Stimulated activated memory B cell treated with anti-CD40 and anti-IgM and Interleukin-4, amounts not matched to agents 10 μg/mL and 1 μg/mL and 100 μg/mL, for 72 hours (primary cell): ENCODE results near the gene CLEC17A.
"Not testable (repeated sequence)": the region's sequence is repeated elsewhere in the genome, so short reads cannot be mapped to it uniquely, and the experiment has no call there.

Experiments used
- ATAC-seq: fragments of 150-1000 bp; cut with Tn5 transposase; 2 replicates; pipeline ENCODE4 v1.10.0; 2021
- H3K27ac Mint-ChIP-seq: one replicate; pipeline ENCODE4 v1.8.0; 2022; ENCODE audit warnings: mild to moderate bottlenecking, mixed read lengths
- H3K27me3 Mint-ChIP-seq: one replicate; pipeline ENCODE4 v1.8.0; 2022; ENCODE audit warnings: mixed read lengths
- H3K36me3 Mint-ChIP-seq: one replicate; pipeline ENCODE4 v1.8.0; 2022; ENCODE audit warnings: mixed read lengths
- H3K4me1 Mint-ChIP-seq: one replicate; pipeline ENCODE4 v1.8.0; 2022; ENCODE audit warnings: mixed read lengths
- H3K4me3 Mint-ChIP-seq: one replicate; pipeline ENCODE4 v1.8.0; 2022; ENCODE audit warnings: mild to moderate bottlenecking, moderate library complexity, mixed read lengths
- H3K9me3 Mint-ChIP-seq: one replicate; pipeline ENCODE4 v1.8.0; 2022; ENCODE audit warnings: mixed read lengths

CLEC17A gene

DNA sequence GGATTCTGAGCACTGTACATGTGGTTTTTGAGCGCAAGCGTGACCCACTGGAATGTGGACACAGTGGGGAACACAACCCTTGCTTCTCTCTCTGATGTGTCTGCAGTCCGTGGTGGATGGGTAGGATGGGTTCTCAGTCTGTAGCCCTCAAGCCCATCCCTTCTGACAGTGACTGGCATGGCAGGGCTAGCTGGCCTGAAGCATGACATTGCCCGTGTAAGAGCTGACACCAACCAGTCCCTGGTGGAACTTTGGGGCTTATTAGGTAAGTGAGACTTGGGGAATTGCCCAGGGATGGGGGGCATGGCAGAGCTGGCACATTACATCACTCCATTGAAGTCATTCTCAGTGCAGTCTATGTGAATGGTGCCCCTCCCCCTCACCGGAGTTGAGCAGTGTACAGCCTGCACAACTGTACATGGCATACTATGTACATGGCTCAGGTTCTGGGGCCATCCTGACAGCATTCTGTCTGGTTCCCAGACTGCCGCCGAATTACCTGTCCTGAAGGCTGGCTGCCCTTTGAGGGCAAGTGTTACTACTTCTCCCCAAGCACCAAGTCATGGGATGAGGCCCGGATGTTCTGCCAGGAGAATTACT lies 16.8 kb downstream of the CLEC17A start:
- H3K27ac Mint-ChIP-seq, result no peak overlapping the region
- peaks cover 83% of the 10 kb centered on the region for H3K36me3 Mint-ChIP-seq
- H3K4me1 Mint-ChIP-seq, result peaks cover 42% of the 10 kb centered on the region
- ATAC-seq, result no peak
- no peaks in the 10 kb centered on the region for H3K27me3 Mint-ChIP-seq
- H3K4me3 Mint-ChIP-seq, result no peak overlapping the region
- H3K9me3 Mint-ChIP-seq, result peaks cover 7% of the 10 kb centered on the region

DNA sequence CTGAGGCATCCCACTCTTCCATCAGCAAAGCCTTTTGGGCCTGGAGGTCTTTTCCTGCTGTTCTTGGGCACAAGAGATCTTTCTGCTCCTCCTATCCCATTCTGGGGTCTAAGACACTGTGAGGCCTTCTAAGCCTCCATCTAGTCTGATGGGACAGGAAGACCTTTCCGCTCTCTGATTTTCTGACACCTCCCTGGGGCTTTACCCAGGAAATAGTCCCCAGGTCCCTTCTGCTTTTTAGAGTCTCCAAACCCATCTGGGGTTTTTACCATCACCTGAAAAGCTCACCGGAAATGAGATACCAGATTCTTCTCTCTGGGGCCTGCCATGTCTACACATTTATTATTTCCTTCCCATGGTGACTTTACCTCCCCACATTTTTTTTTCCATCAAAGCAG lies 21.1 kb downstream of the CLEC17A start:
- peak; percentile 95 for ATAC-seq
- H3K27ac Mint-ChIP-seq, result peak overlapping the region; percentile 86
- no peaks in the 10 kb centered on the region for H3K27me3 Mint-ChIP-seq
- H3K9me3 Mint-ChIP-seq, result no peaks in the 10 kb centered on the region
- peak overlapping the region; percentile 61 for H3K4me3 Mint-ChIP-seq
- peaks cover 79% of the 10 kb centered on the region for H3K36me3 Mint-ChIP-seq
- peaks cover 53% of the 10 kb centered on the region for H3K4me1 Mint-ChIP-seq

DNA sequence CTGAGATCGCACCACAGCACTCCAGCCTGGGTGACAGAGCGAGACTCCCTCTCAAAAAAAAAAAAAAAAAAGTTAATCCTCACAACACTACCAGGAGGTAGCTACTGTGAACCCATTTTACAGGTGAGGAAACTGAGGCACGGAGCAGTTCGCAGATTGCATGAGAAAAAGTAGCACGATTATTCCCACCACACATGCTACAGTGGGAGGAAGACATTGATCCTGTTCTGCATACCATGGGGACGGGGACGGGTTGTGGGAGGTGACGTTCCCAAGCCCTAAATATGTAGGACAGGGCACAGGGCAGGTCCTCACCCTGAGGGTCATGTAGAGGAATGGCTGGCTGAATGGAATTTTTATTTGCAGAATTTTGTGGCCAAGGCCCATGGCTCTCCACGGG lies 23.7 kb downstream of the CLEC17A start:
- no peaks in the 10 kb centered on the region for H3K9me3 Mint-ChIP-seq
- no peak for ATAC-seq
- peaks cover 82% of the 10 kb centered on the region for H3K36me3 Mint-ChIP-seq
- no peaks in the 10 kb centered on the region for H3K27me3 Mint-ChIP-seq
- no peak overlapping the region for H3K4me3 Mint-ChIP-seq
- H3K4me1 Mint-ChIP-seq, result peaks cover 61% of the 10 kb centered on the region
- peak overlapping the region; percentile 86 for H3K27ac Mint-ChIP-seq

DNA sequence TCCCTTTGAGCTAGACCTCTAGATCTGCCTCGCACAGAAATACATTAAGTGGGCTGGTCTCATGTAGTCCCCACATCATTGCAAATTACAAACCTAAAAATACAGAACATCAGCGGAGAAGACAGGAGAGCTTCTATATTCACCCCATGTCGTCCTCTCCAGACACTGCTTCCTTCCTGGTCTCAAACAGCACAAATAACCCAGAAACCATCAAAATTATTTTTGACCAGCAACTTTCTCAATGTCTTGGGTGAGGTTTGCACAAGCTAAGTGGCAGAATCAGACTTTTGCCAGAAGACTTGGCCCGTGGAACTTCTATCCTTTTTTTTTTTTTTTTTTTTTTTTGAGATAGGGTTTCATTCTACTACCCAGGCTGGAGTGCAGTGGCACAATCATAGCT lies 28.2 kb downstream of the CLEC17A start:
- Mint-ChIP-seq H3K27ac (peak overlapping the region; percentile 23), H3K4me3 (no peak overlapping the region), H3K36me3 (peaks cover 57% of the 10 kb centered on the region)

DNA sequence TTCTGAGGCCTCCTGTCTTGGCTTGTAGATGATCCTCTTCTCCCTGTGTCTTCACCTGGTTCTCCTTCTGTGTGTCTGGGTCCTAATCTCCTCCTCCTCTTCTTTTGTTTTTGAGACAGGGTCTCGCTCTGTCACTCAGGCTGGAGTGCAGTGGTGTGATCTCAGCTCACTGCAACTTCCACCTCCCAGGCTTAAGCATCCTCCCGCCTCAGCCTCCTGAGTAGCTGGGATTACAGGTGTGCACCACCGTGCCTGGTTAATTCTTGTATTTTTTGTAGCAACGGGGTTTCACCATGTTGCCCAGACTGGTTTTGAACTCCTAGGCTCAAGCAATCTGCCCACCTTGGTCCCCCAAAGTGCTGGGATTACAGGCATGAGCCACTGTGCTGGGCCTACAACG lies 29.4 kb downstream of the CLEC17A start:
- H3K27ac Mint-ChIP-seq, result peak overlapping the region; percentile 82
- H3K4me1 Mint-ChIP-seq, result peaks cover 55% of the 10 kb centered on the region
- not testable (repeated sequence) for H3K9me3 Mint-ChIP-seq, H3K27me3 Mint-ChIP-seq, H3K4me3 Mint-ChIP-seq, ATAC-seq
- peaks cover 60% of the 10 kb centered on the region for H3K36me3 Mint-ChIP-seq

More for the DNA sequence above, 28.2 kb downstream of the CLEC17A start:
- Mint-ChIP-seq H3K9me3 (no peaks in the 10 kb centered on the region), H3K4me1 (peaks cover 57% of the 10 kb centered on the region), H3K27me3 (no peaks in the 10 kb centered on the region)
- no peak for ATAC-seq

DNA sequence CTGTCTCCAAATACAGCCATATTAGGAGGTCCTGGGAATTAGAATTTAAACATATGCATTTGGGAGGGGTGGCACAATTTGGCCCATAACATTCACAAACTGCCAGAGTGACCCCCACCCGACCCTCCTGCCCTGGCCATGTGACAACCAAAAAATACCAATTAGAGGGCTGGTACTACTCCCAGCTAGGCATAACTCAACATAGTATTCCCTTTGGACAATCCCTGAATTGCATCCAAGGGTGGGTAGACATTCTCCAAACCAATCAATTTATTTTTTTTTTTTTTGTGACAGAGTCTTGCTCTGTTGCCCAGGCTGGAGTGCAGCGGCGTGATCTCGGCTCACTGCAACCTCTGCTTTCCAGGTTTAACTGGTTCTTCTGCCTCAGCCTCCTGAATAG lies 29.8 kb downstream of the CLEC17A start:
- peaks cover 63% of the 10 kb centered on the region for H3K36me3 Mint-ChIP-seq
- no peaks in the 10 kb centered on the region for H3K9me3 Mint-ChIP-seq
- no peaks in the 10 kb centered on the region for H3K27me3 Mint-ChIP-seq
- H3K27ac Mint-ChIP-seq, result peak overlapping the region; percentile 82
- H3K4me1 Mint-ChIP-seq, result peaks cover 59% of the 10 kb centered on the region
- H3K4me3 Mint-ChIP-seq, result no peak overlapping the region
- no peak for ATAC-seq

DNA sequence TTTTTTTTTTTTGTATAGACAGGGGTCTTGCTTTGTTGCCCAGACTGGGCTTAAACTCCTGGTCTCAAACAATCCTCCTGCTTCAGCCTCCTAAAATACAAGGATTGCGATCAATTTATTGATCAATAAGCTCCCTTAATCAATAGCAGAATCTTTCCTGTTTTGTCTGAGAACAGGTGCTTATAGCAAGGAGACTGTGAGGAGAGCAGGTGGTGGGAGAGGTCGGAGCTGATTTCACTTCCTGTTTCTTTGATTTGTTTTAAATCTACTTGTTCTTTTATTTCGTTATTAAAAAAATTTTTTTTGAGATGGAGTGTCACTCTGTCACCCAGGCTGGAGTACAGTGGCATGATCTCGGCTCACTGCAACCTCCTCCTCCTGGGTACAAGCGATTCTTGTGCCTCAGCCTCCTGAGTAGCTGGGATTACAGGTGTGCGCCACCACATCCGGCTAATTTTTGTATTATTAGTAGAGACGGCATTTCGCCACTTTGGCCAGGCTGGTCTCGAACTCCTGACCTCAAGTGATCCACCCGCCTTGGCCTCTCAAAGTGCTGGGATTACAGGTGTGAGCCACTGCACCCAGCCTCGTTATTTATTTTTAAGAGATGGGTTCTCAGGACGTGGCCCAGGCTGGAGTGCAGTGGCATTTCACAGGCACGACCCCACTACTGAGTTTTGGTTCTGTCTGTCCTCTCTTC lies 30.7 kb downstream of the CLEC17A start:
- peak overlapping the region; percentile 82 for H3K27ac Mint-ChIP-seq
- H3K27me3 Mint-ChIP-seq, H3K9me3 Mint-ChIP-seq: not testable (repeated sequence)
- H3K36me3 Mint-ChIP-seq, result peaks cover 56% of the 10 kb centered on the region
- peak; percentile 60 for ATAC-seq
- H3K4me1 Mint-ChIP-seq, result peaks cover 54% of the 10 kb centered on the region
- H3K4me3 Mint-ChIP-seq, result peak overlapping the region; percentile 2

DNA sequence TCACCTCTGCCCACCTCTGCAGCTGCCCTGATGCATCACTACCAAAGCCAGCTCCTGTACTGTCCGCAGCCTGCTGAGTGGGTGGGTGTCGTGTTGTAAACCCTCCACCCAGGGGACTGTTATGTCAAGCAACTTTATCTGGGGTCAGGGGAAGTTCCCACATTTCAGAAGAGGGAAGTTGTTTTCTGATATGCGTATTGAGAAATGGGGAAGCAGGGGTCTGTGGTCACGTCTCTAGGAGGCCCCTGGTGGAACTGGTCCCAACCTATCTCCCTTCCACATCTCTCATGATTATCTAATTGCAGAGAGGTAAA lies 31.2 kb downstream of the CLEC17A start:
- ATAC-seq, result peak; percentile 97
- H3K27ac Mint-ChIP-seq, result peak overlapping the region; percentile 82
- H3K36me3 Mint-ChIP-seq, result peaks cover 58% of the 10 kb centered on the region
- H3K27me3 Mint-ChIP-seq, result no peaks in the 10 kb centered on the region
- H3K4me3 Mint-ChIP-seq, result peak overlapping the region; percentile 2
- peaks cover 3% of the 10 kb centered on the region for H3K9me3 Mint-ChIP-seq
- H3K4me1 Mint-ChIP-seq, result peaks cover 54% of the 10 kb centered on the region

DNA sequence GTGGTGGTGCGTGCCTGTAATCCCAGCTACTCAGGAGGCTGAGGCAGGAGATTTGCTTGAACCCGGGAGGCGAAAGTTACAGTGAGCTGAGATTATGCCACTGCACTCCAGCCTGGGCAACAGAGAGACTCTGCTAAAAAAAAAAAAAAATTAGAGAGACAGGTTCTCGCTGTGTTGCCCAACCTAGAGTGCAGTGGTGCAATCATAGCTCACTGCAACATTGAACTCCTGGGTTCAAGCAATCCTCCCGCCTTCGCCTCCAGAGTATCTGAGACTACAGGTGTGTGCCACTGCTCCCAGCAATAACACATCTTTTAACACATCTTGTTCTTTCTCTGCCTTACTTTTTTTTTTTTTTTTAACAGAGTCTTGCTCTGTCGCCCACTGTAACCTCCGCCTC lies 32.7 kb downstream of the CLEC17A start:
- Mint-ChIP-seq H3K4me3 (no peak overlapping the region), H3K27me3 (no peaks in the 10 kb centered on the region), H3K36me3 (peaks cover 52% of the 10 kb centered on the region), H3K27ac (peak overlapping the region; percentile 11), H3K4me1 (peaks cover 46% of the 10 kb centered on the region), H3K9me3 (peaks cover 7% of the 10 kb centered on the region)
- no peak for ATAC-seq

DNA sequence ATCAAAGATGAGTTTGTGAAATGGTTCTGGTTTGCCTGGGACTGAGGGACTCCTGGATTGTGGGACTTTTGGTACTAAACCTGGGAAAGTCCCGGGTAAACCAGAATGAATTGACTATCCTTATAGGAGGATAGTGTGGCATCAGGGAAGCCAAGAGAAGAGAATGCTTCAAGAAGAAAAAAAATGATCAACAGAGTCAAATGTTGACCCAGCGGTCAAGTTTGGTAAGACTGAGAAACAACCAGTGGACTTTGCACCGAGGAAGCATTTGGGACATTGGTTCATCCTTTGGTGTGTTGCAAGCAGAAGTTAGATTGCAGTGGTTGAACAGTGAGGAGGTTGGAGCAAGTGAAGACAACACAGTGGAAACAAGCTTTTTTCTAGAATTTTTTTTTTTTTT lies 33.5 kb downstream of the CLEC17A start:
- peak overlapping the region; percentile 11 for H3K27ac Mint-ChIP-seq
- peaks cover 7% of the 10 kb centered on the region for H3K9me3 Mint-ChIP-seq
- peaks cover 46% of the 10 kb centered on the region for H3K4me1 Mint-ChIP-seq
- peaks cover 46% of the 10 kb centered on the region for H3K36me3 Mint-ChIP-seq
- ATAC-seq, result no peak
- no peak overlapping the region for H3K4me3 Mint-ChIP-seq
- H3K27me3 Mint-ChIP-seq, result no peaks in the 10 kb centered on the region

DNA sequence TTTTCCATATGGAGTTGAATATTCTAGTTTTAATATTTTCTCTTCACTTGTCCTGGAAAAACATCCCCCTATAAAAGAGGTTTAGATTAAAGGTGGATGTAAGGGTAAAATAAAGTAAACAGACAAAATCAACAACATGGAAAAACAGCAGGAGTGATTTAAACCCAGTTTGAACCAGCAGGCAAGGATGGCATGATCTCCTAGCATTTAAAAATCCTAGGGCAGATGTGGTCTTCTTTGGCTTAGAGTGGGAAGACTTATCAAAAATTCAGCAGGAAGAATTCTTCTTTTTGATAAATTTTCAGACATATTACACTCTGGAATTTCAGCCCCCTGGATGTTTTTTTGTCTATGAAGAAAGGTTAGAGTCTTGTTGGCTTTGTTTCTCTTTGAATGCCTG lies 36.5 kb downstream of the CLEC17A start:
- peaks cover 7% of the 10 kb centered on the region for H3K9me3 Mint-ChIP-seq
- no peak overlapping the region for H3K27ac Mint-ChIP-seq
- no peak overlapping the region for H3K4me3 Mint-ChIP-seq
- peaks cover 22% of the 10 kb centered on the region for H3K4me1 Mint-ChIP-seq
- ATAC-seq, result no peak
- no peaks in the 10 kb centered on the region for H3K27me3 Mint-ChIP-seq
- peaks cover 36% of the 10 kb centered on the region for H3K36me3 Mint-ChIP-seq

DNA sequence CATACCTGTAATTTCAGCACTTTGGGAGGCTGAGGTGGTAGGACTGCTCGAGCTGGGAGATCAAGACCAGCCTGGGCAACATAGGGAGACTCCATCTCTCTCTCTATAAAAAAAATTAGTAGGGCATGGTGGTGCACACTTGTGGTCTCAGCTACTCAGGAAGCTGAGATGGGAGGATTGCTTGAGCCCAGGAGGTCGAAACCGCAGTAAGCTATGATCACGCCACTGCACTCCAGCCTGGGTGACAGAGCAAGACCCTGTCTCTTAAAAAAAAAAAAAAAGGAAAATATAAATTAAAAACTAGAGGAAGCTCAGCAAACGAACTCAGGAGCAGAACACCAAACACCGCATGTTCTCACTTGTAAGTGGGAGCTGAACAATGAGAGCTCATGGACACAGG lies 41.6 kb downstream of the CLEC17A start:
- not testable (repeated sequence) for H3K27me3 Mint-ChIP-seq, H3K27ac Mint-ChIP-seq, ATAC-seq, H3K36me3 Mint-ChIP-seq, H3K4me3 Mint-ChIP-seq, H3K9me3 Mint-ChIP-seq, H3K4me1 Mint-ChIP-seq

DNA sequence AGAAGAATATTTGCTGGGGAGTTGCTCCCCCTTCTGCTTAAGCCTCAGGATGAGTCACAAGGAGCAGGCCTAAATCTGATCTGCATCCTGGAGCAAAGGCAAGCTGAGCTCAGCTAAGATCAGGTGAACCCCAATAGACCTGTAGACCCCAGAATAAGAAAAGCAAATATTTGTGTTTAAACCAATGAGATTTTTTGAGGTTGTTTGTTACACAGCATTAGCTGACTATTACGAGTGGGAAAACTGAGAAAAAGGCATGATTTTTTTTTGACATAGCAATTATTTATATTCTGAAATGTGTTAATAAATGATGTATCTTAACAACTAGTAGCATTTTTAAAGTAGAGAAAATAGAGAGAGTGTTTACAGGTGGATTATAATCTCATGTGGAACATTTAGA lies 46.7 kb downstream of the CLEC17A start:
- Mint-ChIP-seq H3K27ac (no peak overlapping the region), H3K36me3 (no peaks in the 10 kb centered on the region), H3K27me3 (no peaks in the 10 kb centered on the region), H3K4me3 (no peak overlapping the region), H3K4me1 (peaks cover 5% of the 10 kb centered on the region), H3K9me3 (peaks cover 9% of the 10 kb centered on the region)
- ATAC-seq, result no peak

DNA sequence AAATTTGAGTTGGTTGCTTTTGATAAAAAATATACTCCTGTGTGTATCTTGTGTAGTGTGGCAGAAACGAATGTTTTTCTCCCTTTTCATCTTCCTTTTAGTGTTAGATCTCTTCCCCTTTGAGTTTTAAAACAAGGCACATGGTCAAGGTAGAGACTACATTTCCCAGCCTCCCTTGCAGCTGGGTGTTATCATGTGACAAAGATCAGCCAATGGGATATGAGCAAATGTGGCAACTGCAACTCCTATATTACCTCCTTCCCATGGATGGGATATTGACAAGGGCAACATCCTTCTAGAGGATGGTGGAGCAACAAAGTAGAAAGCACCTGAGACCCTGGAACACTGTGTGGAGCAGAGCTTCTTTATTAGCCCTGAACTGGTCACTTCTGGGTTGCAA lies 49.4 kb downstream of the CLEC17A start:
- Mint-ChIP-seq H3K4me3 (no peak overlapping the region), H3K36me3 (no peaks in the 10 kb centered on the region), H3K27me3 (no peaks in the 10 kb centered on the region), H3K9me3 (peaks cover 7% of the 10 kb centered on the region), H3K27ac (no peak overlapping the region), H3K4me1 (peaks cover 15% of the 10 kb centered on the region)
- peak; percentile 66 for ATAC-seq

DNA sequence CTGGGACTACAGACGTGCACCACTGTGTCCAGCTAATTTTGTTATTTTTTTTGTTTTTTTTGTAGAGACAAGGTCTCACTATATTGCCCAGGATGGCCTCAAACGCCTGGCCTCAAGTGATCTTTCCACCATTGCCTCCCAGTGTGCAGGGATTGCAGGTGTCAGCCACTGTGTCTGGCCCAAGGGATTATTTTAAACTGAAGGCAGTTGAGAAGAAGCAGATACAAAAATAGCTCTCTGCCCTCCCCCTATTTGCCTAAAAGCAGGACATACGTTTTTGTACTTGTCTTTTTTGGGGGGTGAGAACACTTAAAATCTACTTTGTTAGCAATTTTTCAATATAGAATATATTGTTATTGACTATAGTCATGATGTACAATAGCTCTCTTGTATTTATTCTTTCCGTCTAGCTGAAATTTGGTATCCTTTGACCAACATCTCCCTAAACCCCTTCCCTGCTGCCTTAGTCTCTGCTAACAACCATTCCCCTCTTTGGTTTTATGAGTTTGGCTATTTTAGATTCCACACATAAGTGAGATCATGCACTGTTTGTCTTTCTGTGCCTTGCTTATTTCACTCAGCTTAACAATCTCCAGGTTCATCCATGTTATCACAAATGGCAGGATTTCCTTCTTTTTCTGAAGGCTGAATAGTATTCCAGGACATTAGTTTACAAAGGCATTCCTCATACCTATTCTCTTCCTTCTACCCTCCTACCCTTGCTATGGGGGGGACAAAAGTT lies 56.8 kb downstream of the CLEC17A start:
- no peak for ATAC-seq
- peaks cover 6% of the 10 kb centered on the region for H3K9me3 Mint-ChIP-seq
- no peaks in the 10 kb centered on the region for H3K36me3 Mint-ChIP-seq
- peaks cover 10% of the 10 kb centered on the region for H3K4me1 Mint-ChIP-seq
- H3K4me3 Mint-ChIP-seq, result no peak overlapping the region
- H3K27ac Mint-ChIP-seq, result no peak overlapping the region
- no peaks in the 10 kb centered on the region for H3K27me3 Mint-ChIP-seq

DNA sequence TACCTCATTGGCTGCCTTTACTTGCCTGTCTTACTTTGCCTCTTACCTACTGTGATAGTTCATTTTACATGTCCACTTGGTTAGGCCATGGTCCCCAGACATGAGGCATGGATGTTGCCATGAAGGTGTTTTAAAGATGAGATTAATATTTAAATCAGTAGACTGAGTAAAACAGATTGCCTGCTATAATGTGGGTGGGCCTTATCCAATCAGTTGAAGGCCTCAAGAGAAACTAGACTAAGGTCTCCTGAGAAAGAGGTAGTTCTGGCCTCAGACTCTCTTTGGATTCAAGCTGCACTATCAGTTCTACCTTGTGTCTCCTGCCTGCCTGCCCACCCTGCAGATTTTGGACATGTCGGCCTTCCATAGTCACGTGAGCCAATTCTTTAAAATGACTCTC lies 65.6 kb downstream of the CLEC17A start:
- H3K4me3 Mint-ChIP-seq, result no peak overlapping the region
- no peak for ATAC-seq
- H3K36me3 Mint-ChIP-seq, result peaks cover 20% of the 10 kb centered on the region
- H3K27ac Mint-ChIP-seq, result no peak overlapping the region
- H3K9me3 Mint-ChIP-seq, result peaks cover 19% of the 10 kb centered on the region
- H3K4me1 Mint-ChIP-seq, result peaks cover 14% of the 10 kb centered on the region
- H3K27me3 Mint-ChIP-seq, result peaks cover 27% of the 10 kb centered on the region
